ENCODE results near the gene LAMB4. TPM values are rescaled to one million over a fixed set of nuclear protein-coding genes. Genes with fewer than 3 reads are reported as not detected.
A peak's percentile ranks its signal among the peaks of the same experiment; 100 is the strongest.

Gene LAMB4
- total and polyA plus RNA-seq, 5 experiments from 2014 or later: 0.27 to 1.4 TPM; not detected in 3

GRCh38 chr7:108149908-108150307 lies 19.7 kb upstream of the LAMB4 start:
- H3K27me3 Mint-ChIP-seq: no peaks in the 10 kb centered on the region
- H3K36me3 Mint-ChIP-seq: peaks cover 0 to 52% (median 14%) of the 10 kb centered on the region in 3 donors
- POLR2A ChIA-PET: no interaction called here
- no peak overlapping the region for H3K27ac Mint-ChIP-seq
- H3K4me3 Mint-ChIP-seq: no peak overlapping the region
- no peaks in the 10 kb centered on the region for H3K4me1 Mint-ChIP-seq
- ATAC-seq (no peak), DNase-seq (no peak)
- no peaks in the 10 kb centered on the region for H3K9me3 Mint-ChIP-seq

- H3K27ac Mint-ChIP-seq: no peak overlapping the region
- POLR2A ChIA-PET: no interaction called here
- H3K27me3 Mint-ChIP-seq: no peaks in the 10 kb centered on the region
Measured at GRCh38 chr7:108149119-108149518, 19.0 kb upstream of the LAMB4 start.

GRCh38 chr7:108147031-108147563 lies 16.9 kb upstream of the LAMB4 start:
- Mint-ChIP-seq H3K27me3 (no peaks in the 10 kb centered on the region), H3K27ac (peak overlapping the region in 1 of 10 donors; percentile 21), H3K36me3 (peaks cover 0 to 37% (median 7%) of the 10 kb centered on the region in 3 donors), H3K4me3 (no peak overlapping the region), H3K9me3 (no peaks in the 10 kb centered on the region), H3K4me1 (no peaks in the 10 kb centered on the region)
- no peak for DNase-seq
- POLR2A ChIA-PET: no interaction called here
- ATAC-seq: no peak

More at GRCh38 chr7:108149119-108149518, 19.0 kb upstream of the LAMB4 start:
- Mint-ChIP-seq H3K4me3 (no peak overlapping the region), H3K4me1 (no peaks in the 10 kb centered on the region), H3K36me3 (peaks cover 0 to 47% (median 7%) of the 10 kb centered on the region in 3 donors), H3K9me3 (no peaks in the 10 kb centered on the region)
- ATAC-seq (no peak), DNase-seq (no peak)

- Mint-ChIP-seq H3K4me1 (no peaks in the 10 kb centered on the region), H3K9me3 (no peaks in the 10 kb centered on the region), H3K27me3 (no peaks in the 10 kb centered on the region), H3K4me3 (no peak overlapping the region), H3K36me3 (peaks cover 0 to 36% (median 7%) of the 10 kb centered on the region in 3 donors), H3K27ac (no peak overlapping the region)
- ATAC-seq: peak in 1 of 2 donors; percentile 36
- POLR2A ChIA-PET: no interaction called here
- peak in 9 of 10 donors; percentile 4 to 63 (median 33) for DNase-seq
Measured at GRCh38 chr7:108146070-108146842, 16.1 kb upstream of the LAMB4 start.

- H3K4me1 Mint-ChIP-seq: no peaks in the 10 kb centered on the region
- peaks cover 0 to 35% (median 6%) of the 10 kb centered on the region in 3 donors for H3K36me3 Mint-ChIP-seq
- peaks cover 0 to 2% (median 0%) of the 10 kb centered on the region in 5 donors for H3K27me3 Mint-ChIP-seq
- ATAC-seq (no peak), DNase-seq (no peak)
- H3K4me3 Mint-ChIP-seq: no peak overlapping the region
- H3K27ac Mint-ChIP-seq: no peak overlapping the region
- H3K9me3 Mint-ChIP-seq: no peaks in the 10 kb centered on the region
- POLR2A ChIA-PET: no interaction called here
Measured at GRCh38 chr7:108145401-108145800, 15.2 kb upstream of the LAMB4 start.

- no peaks in the 10 kb centered on the region for H3K4me1 Mint-ChIP-seq
- POLR2A ChIA-PET: no interaction called here
- H3K4me3 Mint-ChIP-seq: no peak overlapping the region
Measured at GRCh38 chr7:108144931-108145330, 14.8 kb upstream of the LAMB4 start.

GRCh38 chr7:108143658-108144420 lies 13.7 kb upstream of the LAMB4 start:
- H3K27me3 Mint-ChIP-seq: peaks cover 0 to 5% (median 0%) of the 10 kb centered on the region in 5 donors
- no peak overlapping the region for H3K4me3 Mint-ChIP-seq
- H3K9me3 Mint-ChIP-seq: no peaks in the 10 kb centered on the region
- no peaks in the 10 kb centered on the region for H3K4me1 Mint-ChIP-seq
- H3K36me3 Mint-ChIP-seq: peaks cover 0 to 19% (median 0%) of the 10 kb centered on the region in 3 donors
- POLR2A ChIA-PET: no interaction called here
- no peak overlapping the region for H3K27ac Mint-ChIP-seq
- DNase-seq (no peak), ATAC-seq (no peak)

More at GRCh38 chr7:108144931-108145330, 14.8 kb upstream of the LAMB4 start:
- Mint-ChIP-seq H3K36me3 (peaks cover 0 to 30% (median 1%) of the 10 kb centered on the region in 3 donors), H3K27ac (no peak overlapping the region), H3K27me3 (peaks cover 0 to 5% (median 0%) of the 10 kb centered on the region in 5 donors), H3K9me3 (no peaks in the 10 kb centered on the region)
- ATAC-seq (no peak), DNase-seq (no peak)

- no peak overlapping the region for H3K27ac Mint-ChIP-seq
- H3K27me3 Mint-ChIP-seq: peaks cover 0 to 5% (median 1%) of the 10 kb centered on the region in 5 donors
- POLR2A ChIA-PET: no interaction called here
- DNase-seq (no peak), ATAC-seq (no peak)
- H3K4me3 Mint-ChIP-seq: no peak overlapping the region
- H3K9me3 Mint-ChIP-seq: peaks cover 0 to 3% (median 0%) of the 10 kb centered on the region in 9 donors
- peaks cover 0 to 10% (median 0%) of the 10 kb centered on the region in 3 donors for H3K36me3 Mint-ChIP-seq
- H3K4me1 Mint-ChIP-seq: no peaks in the 10 kb centered on the region
Measured at GRCh38 chr7:108142675-108143259, 12.6 kb upstream of the LAMB4 start.

GRCh38 chr7:108142180-108142579 lies 12.0 kb upstream of the LAMB4 start:
- POLR2A ChIA-PET: no interaction called here
- no peaks in the 10 kb centered on the region for H3K4me1 Mint-ChIP-seq
- peaks cover 0 to 6% (median under 1%) of the 10 kb centered on the region in 3 donors for H3K36me3 Mint-ChIP-seq
- H3K27ac Mint-ChIP-seq: no peak overlapping the region
- H3K9me3 Mint-ChIP-seq: peaks cover 0 to 8% (median 0%) of the 10 kb centered on the region in 9 donors
- H3K4me3 Mint-ChIP-seq: no peak overlapping the region
- DNase-seq (no peak), ATAC-seq (no peak)
- peaks cover 0 to 5% (median 1%) of the 10 kb centered on the region in 5 donors for H3K27me3 Mint-ChIP-seq

GRCh38 chr7:108140671-108141070 lies 10.5 kb upstream of the LAMB4 start:
- Mint-ChIP-seq H3K9me3 (peaks cover 0 to 10% (median 0%) of the 10 kb centered on the region in 9 donors), H3K36me3 (peaks cover 0 to 2% (median 0%) of the 10 kb centered on the region in 3 donors)
- POLR2A ChIA-PET: no interaction called here

GRCh38 chr7:108138911-108139310 lies 8.8 kb upstream of the LAMB4 start:
- no peak for ATAC-seq
- H3K9me3 Mint-ChIP-seq: peaks cover 0 to 10% (median 0%) of the 10 kb centered on the region in 9 donors
- POLR2A ChIA-PET: no interaction called here

More at GRCh38 chr7:108140671-108141070, 10.5 kb upstream of the LAMB4 start:
- ATAC-seq: no peak
- Mint-ChIP-seq H3K4me3 (no peak overlapping the region), H3K4me1 (peaks cover 5 to 9% (median 6%) of the 10 kb centered on the region in 4 donors), H3K27me3 (peaks cover 0 to 5% (median 1%) of the 10 kb centered on the region in 5 donors), H3K27ac (peak overlapping the region in 2 of 10 donors; percentile 42 to 54)
- DNase-seq: no peak

GRCh38 chr7:108137993-108138392 lies 7.8 kb upstream of the LAMB4 start:
- Mint-ChIP-seq H3K36me3 (peaks cover 0 to 2% (median 0%) of the 10 kb centered on the region in 3 donors), H3K4me1 (peaks cover 12 to 19% (median 15%) of the 10 kb centered on the region in 4 donors), H3K9me3 (peaks cover 0 to 10% (median 0%) of the 10 kb centered on the region in 9 donors), H3K27me3 (peaks cover 0 to 5% (median 1%) of the 10 kb centered on the region in 5 donors), H3K27ac (no peak overlapping the region), H3K4me3 (no peak overlapping the region)
- POLR2A ChIA-PET: no interaction called here
- DNase-seq (no peak), ATAC-seq (no peak)

More at GRCh38 chr7:108138911-108139310, 8.8 kb upstream of the LAMB4 start:
- Mint-ChIP-seq H3K4me3 (no peak overlapping the region), H3K27ac (no peak overlapping the region), H3K36me3 (peaks cover 0 to 2% (median 0%) of the 10 kb centered on the region in 3 donors), H3K27me3 (peaks cover 0 to 5% (median 1%) of the 10 kb centered on the region in 5 donors), H3K4me1 (peaks cover 12 to 19% (median 15%) of the 10 kb centered on the region in 4 donors)
- no peak for DNase-seq

Measured in naive thymus-derived CD8-positive, alpha-beta T cell (primary cell).